CD4-positive, alpha-beta T cell treated with Interleukin-15 for 1 hour (primary cell): Measurements from ENCODE around the gene BRI3.

ENCODE experiments used
- DNase-seq: peaks from one replicate; pipeline ENCODE4 v3.0.0-alpha.2; 2020

BRI3 gene

DNA sequence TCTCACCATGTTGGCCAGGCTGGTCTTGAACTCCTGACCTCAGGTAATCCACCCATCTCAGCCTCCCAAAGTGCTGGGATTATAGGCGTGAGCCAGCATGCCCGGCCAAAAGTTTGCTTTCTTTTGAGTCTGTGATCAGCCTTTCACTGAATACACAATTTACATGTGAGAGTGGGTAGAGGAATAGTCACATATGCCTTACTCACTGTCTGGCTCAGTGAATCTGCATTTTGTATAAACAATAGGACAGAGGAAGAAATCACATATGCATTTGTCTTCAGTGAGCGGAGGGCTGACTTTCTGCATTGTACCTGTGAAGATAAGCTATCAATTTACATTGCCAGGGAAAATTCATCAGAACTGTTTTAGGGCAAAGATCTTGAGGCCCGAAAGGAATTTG is 27.0 kb upstream of the BRI3 start:
- no peak for DNase-seq

DNA sequence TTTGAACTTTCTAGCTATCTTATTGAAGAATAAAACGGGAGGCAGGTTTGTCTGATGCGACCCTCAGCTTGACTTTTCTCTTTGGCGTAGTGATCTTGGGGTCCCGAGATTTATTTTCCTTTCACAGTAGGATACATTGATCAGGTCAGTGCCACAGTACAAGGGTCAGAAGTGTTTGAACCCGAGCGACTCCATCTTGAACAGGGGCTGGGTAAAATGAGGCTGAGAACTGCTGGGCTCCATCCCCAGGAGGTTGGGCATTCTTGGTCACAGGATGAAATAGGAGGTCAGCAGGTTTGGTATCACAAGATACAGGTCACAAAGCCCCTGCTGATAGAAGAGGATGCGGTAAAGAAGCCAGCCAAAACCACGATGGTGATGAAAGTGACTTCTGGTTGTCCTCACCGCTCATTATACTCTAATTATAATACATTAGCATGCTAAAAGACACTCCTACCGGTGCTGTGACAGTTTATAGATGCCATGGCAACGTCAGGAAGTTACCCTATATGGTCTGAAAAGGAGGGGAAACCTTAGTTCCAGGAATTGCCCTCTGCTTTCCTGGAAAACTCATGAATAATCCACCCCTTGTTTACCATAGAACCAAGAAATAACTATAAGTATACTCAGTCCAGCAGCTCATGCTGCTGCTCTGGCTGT is 26.4 kb upstream of the BRI3 start:
- no peak for DNase-seq

DNA sequence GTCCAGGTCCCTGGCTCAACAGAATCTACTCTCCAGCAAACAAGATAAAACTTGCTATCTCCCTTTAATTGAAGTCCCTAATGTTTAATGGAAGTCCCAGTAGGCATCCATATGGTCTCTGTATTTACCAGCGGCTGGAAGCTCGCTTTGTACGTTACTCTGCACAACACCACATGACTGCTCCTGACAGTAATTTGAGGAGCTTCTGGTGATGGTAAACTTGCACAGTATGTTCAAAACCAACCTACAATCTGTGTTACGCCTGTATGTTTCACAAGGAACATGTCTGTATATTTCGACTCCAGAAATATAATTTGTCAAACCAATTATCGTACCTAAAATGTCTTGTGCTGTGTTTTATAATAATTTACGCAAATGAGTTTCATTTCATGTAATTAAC is 25.1 kb upstream of the BRI3 start:
- DNase-seq: no peak

DNA sequence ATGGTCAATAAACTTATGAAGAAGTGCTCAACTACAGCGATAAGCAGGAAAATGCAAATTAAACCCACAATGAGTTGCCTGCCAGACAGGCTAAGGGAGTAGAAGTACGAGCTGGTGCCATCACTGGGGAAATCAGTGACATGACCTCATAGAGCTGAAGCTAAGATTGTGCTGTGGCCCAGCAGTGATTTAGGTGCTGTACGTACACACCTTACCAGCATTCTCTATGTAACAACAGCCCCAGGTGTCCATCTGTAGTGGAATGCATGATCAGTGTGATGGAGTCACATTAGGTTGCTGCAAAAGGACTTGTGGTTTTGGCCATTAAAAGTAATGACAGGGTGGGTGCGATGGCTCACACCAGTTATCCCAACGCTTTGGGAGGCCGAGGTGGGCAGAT is 23.8 kb upstream of the BRI3 start:
- no peak for DNase-seq

DNA sequence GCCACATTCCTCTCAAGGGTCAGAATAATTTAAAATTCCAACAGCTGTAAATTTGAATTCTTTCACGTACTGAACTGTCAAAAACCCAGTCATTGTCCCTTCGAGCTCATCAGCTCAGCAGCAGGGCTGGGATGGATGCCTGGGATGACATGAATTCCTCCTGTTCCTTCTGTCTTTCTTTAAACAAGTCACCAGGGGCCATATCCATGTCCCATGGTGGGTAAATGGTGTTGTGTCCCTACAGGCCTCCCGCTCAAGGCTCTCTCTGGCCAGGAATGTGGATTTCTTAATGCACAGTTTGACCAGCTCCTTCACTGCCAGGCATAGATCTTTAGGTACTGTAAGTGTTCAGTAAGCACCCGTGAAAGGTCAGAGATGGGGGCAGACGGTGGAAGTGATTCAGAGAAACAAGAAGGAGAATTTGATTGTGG is 15.6 kb upstream of the BRI3 start:
- DNase-seq: no peak

DNA sequence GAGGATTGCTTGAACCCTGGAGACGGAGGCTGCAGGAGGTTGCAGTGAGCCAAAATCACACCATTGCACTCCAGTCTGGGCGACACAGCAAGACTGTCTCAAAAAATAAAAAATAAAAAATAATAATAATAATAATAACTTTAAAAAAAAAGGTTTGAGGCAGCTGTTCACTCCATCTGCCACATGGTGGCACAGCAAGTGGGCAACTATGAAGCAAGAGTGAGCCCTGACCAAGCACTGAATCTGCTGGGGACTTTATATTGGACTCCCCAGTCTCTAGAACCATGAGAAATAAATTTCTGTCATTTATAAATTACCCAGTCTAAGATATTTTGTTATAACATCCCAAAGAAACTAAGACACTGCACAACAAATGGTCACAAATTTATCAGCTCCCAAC is 14.6 kb upstream of the BRI3 start:
- DNase-seq: no peak

DNA sequence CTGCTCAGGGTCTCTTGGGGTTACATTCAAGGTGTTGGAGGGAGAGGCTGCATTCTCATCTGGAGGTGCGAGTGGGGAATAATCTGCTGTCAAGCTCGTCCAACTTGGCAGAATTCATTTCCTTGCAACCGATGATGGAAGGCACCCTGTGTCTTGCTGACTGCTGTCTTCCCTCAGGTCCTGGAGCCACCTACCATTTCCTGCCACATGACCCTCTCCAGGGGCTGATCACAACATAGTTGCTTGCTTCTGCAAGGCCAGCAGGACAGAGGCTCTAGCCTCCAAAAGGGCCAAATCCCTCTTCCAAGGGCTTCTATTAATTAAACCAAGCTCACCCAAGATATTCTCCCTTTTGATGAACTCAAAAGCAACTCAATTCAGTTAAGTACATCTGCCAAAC is 14.2 kb upstream of the BRI3 start:
- DNase-seq: no peak

DNA sequence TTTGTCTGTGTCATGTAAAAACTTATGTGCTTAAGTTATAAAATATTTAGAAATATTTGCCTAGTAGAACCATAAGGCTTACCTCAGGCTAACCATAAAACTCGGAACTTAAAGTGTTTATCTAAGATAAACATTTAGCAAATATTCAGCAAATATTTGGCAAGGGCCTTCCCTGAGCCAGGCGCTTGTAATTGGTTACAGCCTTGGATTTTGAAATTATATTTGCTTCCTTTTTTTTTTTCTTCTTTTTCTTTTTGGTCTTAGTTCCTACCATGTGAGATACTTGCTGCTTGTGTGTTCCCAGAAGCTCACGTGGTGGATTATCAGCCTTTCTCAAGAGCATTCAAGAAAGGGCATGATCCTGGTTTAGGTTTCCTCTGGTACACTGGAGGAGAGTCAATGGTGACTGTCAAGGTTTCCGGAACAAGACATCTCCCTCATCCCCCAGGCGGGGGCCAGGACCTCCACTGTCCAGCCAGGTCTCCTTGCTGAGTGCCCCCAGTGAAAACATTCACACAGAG is 5.2 kb upstream of the BRI3 start:
- no peak for DNase-seq

DNA sequence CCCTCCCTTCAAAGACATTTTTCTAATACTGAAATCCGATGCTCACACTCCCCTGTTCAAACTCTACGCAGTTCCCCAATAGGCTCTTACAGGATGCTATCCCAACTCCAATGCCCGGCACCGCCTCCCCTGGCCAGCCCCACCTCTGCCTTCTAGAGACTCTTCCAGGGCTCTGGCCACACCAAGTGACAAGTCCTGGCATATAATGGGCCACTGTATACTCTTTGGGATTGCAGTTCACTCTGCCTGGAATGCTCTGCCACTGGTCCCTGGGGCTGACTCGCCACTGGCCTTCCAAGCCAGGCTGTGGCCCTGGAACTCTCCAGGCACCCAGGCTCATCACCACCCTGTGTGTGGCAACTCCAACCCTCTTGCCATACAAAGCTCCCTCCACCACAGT is 3.1 kb upstream of the BRI3 start:
- DNase-seq: no peak

DNA sequence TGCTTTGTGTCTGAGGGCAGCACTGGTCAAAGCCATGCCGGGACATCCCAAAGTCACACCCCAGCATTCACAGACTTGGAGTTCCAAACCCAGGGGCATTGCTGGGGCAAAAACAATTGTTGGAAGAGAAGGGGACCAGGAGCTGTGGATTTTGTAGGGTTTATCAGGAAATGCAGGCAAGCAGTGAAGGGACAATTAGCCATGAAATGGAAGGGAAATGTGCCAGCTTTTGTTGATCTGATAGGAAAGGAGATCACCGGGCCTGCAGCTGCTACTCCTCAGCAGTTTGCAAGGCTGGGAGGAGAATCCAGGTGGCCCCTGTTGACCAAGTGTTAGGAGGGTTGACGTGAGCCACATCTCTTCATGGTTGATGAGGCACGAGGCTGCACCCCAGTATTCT is 2.5 kb upstream of the BRI3 start:
- DNase-seq: no peak

DNA sequence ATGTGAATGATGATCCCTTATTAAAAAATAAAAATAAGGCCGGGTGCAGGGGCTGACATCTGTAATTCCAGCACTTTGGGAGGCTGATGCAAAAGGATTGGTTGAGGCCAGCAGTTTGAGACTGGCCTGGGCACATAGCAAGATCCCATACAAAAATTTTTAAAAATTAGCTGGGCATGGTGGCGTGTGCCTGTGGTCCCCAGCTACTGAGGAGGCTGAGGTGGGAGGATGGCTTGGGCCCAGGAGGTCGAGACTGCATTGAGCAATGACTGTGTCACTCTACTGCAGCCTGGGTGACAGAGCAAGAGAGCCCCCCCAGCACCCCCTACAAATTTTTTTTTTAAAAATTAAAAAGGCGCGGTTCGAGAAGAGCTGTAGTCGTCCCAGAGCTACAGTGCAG is 1.2 kb upstream of the BRI3 start:
- DNase-seq: no peak

DNA sequence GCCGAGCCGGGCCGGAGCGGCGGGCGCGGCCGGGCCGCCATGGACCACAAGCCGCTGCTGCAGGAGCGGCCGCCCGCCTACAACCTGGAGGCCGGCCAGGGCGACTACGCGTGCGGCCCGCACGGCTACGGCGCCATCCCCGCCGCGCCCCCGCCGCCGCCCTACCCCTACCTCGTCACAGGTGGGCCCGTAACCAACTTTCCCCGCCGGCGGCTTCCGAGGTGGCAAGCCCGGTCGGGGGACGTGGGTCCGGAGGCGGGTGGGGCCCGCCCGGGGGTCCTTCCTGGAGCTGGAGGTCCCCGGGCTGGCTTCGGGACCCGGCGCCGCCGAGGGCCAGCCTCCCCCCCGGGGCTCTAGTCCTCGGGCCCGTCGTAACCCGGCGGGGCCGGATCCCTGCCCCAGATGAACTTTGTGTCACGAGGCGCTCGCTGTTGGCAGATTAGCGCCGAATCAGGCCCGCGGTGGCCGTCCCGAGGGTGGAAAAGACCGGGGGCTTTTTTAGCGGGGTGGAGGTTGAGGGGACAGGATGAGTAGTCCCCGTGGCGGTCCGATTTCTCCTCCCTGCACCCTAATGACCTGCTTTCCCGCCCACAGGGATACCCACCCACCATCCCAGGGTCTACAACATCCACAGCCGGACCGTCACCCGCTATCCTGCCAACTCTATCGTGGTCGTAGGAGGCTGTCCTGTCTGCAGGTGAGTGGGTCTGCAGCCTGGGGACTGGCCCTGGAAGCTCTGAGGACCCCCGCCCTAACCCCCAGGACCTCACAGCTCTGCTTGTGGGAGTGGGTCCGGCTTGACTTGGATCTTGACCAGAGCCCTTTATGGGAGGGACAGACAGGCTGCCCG is 496 bp downstream of the BRI3 start:
- no peak for DNase-seq

DNA sequence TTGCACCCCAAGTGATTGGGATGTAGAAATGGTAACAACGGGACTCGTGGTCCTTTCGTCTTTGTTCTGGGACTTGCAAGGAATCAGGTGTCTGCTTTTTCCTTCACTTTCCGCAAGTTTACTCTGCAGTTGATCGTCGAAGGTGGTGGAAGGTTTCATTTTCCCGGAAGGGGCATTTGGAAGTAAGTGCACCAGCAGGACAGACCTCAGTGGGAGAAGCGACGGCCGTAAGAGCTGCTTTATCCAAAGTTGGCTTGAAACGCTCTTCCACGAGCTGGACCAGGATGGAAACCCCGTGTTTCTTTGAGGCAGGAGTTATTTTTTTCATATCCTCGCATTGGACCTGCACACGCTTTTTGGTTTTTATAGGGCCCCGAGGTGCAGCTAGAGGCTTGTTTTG is 1.2 kb downstream of the BRI3 start:
- DNase-seq: no peak

DNA sequence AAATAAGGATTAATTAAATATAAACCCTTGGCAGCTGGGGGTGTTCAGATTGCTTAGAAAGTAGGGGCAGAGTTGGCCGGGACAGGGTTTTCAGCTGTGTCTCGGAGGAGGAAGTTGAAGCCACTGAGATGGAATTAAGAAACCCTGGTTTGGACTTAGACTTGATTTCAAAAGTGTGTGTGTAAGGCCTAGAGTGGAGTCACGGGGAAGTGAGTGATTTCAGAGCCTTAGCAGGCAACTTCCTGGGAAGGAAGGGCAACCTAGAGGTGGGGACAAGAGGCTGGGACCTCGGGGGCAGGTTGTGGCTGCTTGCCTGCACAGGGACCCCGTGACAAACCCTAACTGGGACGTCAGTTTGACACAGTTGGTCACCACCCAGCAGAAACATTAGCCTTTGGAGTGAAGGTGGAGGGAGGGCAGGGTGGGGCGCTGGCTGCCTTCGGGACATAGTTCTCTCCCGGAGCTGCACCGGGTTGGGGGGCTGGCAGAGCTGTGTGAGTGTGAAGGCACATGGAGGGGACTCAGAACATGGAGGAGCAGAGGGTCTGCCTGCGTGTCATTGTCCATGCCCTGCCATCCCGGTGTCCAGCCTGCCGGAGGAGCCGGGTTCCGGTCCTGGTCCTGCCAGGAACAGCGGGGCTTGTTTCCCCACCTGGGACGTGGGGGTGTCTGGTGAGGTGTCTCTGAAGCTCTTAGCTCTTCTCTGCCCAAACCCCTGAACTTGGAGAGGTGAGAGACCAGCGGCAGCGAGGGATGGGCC is 1.8 kb downstream of the BRI3 start:
- DNase-seq: peak; percentile 65

DNA sequence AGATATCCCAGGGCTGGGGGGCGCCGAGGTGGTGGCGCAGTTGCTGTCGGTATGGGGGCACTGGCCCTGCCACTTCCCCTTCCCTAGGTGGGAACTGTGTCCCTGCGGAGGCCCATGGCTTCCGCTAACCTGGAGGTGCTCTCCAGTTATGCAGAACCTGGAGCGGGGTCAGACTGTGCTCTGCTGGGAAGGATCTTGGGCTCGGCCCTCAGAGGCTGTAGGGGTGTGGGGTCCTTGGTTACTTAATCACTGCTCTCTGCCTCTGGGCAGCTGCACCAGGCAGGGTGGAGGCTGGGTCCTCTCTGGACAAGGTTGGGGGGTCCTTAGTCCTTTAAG is 2.4 kb downstream of the BRI3 start:
- DNase-seq: no peak

DNA sequence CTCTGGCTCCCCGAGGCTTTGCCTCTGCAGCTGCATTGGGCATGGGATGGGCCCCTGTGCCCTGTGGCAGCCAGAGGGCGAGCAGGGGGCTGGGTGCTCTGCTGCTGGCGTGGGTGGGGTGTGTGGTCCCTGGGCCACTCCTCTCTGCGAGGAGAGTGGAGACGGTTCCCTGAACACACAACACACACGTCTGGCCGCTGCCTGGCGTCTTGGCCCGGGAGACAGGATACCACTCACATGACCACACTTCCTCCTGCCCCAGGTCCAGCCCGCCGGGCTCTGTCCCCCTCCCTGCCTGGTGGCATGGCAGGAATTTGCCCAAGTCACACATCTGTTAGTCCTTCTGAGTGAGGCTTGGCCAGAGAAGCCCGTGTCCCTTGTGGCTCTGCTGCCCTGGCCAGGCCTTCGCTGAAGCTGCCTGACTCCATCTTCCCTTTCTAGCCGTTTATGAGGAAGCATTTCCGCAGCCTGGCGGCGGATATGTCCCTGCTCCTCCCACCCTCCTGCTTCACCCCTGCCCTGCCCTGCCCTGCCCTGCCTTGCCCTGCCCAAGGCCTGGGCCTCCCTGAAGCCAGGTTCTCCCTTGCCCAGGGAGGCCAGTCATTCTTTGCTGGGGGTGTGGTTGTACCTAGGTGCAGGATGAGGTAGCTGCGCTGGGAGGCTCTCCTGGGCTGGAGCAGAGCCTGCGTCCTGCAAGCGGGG is 3.0 kb downstream of the BRI3 start:
- peak; percentile 61 for DNase-seq

DNA sequence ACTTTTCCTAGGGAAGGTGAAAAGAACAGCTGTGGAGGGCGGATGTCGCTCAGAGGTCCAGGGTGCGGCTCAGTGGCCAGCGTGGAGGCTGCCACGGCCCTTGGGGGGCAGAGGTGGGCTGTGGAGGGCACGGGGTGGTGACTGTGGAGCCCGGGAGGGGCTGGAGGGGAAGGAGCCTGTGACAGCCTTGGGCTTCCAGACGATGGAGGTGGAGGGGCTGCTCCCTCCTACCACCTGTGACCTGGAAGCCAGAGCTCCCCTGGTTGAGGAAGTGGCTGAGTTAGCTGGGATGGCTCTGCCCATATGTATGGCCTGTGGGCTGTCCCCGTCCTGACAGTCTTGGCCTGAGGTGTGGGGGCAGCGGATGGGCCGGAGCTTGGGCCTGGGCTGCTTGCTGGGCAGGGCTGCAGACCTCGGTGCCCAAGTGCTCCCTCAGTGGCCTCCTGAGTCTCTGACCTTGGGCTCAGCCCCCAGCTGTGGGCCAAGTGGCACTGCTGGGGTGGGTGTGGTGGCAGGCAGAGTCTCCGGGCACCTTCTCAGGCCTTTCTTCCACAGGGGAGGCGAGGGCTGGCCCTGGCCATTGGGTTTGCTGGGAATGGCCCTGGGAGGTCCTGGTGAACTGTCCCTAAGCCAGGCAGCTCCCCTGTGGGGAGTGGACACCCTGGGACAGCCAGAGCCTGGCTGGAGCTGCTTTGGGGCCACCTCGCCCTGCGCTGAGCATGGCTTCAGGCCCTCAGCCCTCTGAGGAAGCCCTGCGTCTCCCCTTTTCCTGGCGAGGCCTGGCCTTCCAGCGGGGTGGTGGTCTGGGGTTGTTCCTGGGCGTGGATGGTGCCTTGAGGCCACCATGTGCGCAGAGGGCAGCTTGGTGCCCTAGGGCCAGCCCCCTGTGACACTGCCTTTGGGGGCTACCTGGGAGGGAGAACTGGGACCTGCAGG is 3.9 kb downstream of the BRI3 start:
- DNase-seq: no peak

DNA sequence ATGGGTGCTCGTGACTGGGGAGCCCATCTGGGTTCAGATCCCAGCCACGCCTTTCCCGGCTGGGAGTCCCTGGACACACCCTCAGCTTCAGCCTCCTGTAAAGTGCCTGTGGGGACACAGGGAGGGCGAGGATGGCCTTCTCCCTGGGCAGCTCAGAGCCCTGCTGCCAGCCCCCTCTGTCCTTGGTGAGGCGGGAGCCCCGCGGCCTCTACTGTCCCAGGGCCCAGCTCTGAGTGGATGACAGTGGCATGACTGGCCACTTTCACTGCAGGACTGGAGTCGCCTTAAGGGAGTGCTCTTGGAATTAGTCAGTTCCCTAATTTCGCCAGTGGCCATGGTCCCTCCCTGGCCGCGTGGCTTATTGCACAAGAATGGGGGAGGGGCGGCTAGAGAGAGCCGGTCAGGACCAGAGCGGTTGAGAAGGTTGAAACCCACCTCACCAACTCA is 4.6 kb downstream of the BRI3 start:
- peak; percentile 70 for DNase-seq

DNA sequence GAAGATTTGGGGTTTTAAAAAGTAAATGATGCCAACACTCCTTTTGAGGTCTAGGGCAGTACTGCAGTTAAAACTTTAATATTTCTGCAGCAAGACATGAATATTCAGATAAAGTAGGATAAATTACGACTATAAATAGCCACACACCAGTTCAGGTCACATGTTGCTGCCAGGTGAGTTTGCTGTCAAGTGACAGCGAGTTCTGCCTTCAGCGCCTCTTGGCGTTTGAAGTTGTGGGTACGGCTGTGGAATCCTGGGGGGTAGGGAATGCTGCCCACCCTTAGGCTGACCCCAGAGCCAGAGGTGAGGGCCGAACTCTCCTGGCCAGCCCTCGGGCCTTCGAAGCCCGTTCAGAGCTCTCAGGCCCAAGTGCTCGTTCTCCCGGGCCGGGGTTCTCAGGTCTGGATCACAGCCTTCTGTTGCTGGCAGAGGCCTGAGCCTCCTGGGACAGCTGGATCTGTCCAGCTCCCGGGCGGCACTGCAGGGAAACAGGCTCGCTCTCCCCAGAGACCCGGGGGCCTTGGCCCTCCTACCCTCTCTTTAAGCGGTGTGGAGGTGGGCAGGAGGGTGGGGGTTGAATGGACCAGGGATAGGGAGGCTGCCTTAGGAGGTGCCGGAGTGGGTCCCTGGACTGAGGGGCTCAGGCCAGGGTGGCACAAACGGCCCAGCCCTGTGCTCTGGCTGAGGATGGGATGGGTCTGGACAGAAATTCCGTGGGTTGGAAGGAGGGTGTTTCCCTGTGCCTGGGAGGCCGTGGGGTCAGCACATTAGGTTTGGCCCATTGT is 5.4 kb downstream of the BRI3 start:
- no peak for DNase-seq

DNA sequence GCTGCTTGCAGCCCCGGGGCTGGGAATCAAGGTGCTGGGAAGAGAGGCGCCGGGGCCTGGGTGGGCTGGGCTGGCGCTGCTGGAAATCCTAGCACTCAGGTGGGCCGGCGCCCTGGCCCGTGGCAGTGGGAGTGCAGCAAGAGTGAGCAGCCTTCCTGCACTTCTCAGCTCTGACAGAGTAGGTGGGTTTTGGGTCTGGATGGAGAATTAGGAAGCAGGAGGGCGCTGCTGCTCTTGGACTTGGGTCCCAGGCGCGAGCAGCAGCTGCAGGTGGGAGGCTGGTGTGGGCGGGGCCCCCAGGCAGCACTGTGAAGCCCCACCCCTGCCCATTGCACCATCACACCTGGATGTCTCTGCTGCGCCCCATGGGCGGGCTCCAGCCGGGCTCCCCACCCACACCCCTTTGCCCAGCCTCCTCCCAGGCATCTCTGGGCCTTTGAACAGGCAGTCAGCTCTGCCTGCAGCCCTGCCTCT is 6.0 kb downstream of the BRI3 start:
- no peak for DNase-seq
